ENCODE data around the gene ISLR. TPM values are rescaled to one million over a fixed set of nuclear protein-coding genes. Genes with fewer than 3 reads are reported as not detected.

Gene ISLR
- total RNA-seq, 1 experiment from 2014 or later = 0.12 TPM

DNA sequence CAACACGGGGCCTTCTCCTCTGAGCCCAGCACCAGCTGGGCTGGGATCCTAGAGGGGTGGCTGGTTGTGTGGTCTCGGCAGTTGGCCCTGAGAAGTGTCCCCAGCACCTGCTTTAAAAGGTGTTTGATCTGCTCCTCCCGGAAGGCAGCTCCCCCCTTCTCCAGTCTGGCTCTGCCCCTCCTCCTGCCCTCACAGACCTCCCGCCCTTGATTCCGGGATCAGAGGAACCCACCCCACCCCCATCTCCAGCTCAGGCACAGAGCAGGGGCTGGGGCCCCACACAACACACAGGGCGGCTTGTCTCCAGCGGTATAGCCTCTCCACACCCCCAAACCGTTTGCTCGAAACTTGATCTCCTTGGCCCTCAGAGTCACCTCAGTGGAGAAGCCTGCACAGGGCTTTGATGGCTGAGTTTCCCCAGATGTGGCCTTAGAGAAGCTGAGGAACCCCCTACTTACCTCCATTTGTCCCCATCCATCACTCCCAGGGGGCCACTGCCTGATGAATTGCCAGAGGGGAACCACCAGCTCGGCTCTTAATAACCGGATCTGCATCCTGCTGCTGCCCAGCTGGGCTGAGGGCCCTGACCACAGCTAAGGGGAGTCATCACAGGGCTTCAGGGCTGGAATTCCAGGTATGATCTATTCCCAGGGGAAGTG lies 35.5 kb downstream of the ISLR start:
- no peak for ATAC-seq
- Histone ChIP-seq H2AFZ (ENCODE audit: low read depth, low read length, poor library complexity, severe bottlenecking) (no peak overlapping the region), H3K9me3 (ENCODE audit: control insufficient read depth in 1 of 2, insufficient read depth in 1 of 2, low read depth in 1 of 2, low read length in 2 of 2) (no peaks in the 10 kb centered on the region), H3K4me1 (ENCODE audit: control insufficient read depth in 1 of 2, insufficient read depth in 2 of 2, low read length in 2 of 2) (peaks cover 6 to 15% of the 10 kb centered on the region in 2 experiments; a peak in 3 of 4 replicates), H3K4me2 (ENCODE audit: low read length) (peak overlapping the region; percentile 7; the same call in 1 of the 2 replicates), H3K27ac (ENCODE audit: low read depth, low read length) (no peak overlapping the region), H3K27me3 (ENCODE audit: insufficient read depth, low read length) (peaks cover 6% of the 10 kb centered on the region; the same call in 1 of the 2 replicates), H4K20me1 (ENCODE audit: insufficient read depth) (no peaks in the 10 kb centered on the region), H3K36me3 (ENCODE audit: control insufficient read depth in 1 of 2, insufficient read depth in 2 of 2, low read length in 2 of 2) (no peaks in the 10 kb centered on the region), H3K4me3 (replicated peaks in 1 of 2; ENCODE audit: low read depth in 1 of 2, low read length in 2 of 2) (no peak overlapping the region), H3K79me2 (ENCODE audit: insufficient read depth, low read length) (no peaks in the 10 kb centered on the region), H3K9me2 (ENCODE audit: insufficient read depth) (no peaks in the 10 kb centered on the region), H3K9ac (ENCODE audit: low read length) (no peak overlapping the region)
- no peak for DNase-seq (ENCODE audit: low read depth, low spot score)
- TF ChIP-seq YY1 (IDR thresholded peaks at IDR 0.05; ENCODE audit: extremely low read depth, insufficient replicate concordance, low read depth, low read length) (no peak), TCF7L2 (IDR thresholded peaks at IDR 0.05; ENCODE audit: borderline replicate concordance, extremely low read depth, insufficient read depth, insufficient read length) (peak; percentile 48)
- ChIA-PET POLR2A (no interaction called here), RAD21 (ENCODE audit: low non-redundant PET in 1 of 2, low total read pairs in 2 of 2, uncharacterized antibody in 2 of 2, unreplicated experiment in 2 of 2) (no interaction called here), CTCF (no interaction called here)
- intact Hi-C loops (cut with micrococcal nuclease) = no loop called here
- BruUV-seq (replicated peaks) = no TSS peak

DNA sequence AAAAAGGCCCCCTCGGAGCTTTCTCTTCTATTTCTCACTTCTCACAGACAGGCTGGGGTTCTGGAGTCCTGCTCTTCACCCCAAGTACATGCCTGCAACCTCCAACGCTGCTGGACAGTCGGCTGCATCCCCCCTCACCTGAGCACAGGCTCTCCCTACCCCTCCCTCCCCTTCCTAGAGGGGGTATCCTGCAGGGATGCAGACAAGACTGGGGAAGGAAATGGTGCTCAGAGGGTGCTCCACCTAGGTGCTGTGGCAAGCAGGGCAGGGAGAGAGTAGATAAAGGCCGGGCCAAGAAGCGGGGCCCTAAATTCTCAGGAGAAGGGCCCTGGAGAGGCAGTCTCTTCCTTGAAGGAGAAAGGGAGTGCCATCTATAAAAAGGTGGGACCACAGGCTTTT lies 36.0 kb downstream of the ISLR start:
- Histone ChIP-seq H3K4me1 (ENCODE audit: control insufficient read depth in 1 of 2, insufficient read depth in 2 of 2, low read length in 2 of 2) (peaks cover 6 to 15% of the 10 kb centered on the region in 2 experiments; a peak in 3 of 4 replicates), H3K27ac (ENCODE audit: low read depth, low read length) (no peak overlapping the region), H3K9me2 (ENCODE audit: insufficient read depth) (no peaks in the 10 kb centered on the region), H3K36me3 (ENCODE audit: control insufficient read depth in 1 of 2, insufficient read depth in 2 of 2, low read length in 2 of 2) (no peaks in the 10 kb centered on the region), H3K4me2 (ENCODE audit: low read length) (no peak overlapping the region), H3K4me3 (replicated peaks in 1 of 2; ENCODE audit: low read depth in 1 of 2, low read length in 2 of 2) (no peak overlapping the region), H3K9me3 (ENCODE audit: control insufficient read depth in 1 of 2, insufficient read depth in 1 of 2, low read depth in 1 of 2, low read length in 2 of 2) (no peaks in the 10 kb centered on the region), H3K27me3 (ENCODE audit: insufficient read depth, low read length) (peaks cover 5% of the 10 kb centered on the region; the same call in 1 of the 2 replicates), H3K9ac (ENCODE audit: low read length) (no peak overlapping the region), H4K20me1 (ENCODE audit: insufficient read depth) (no peaks in the 10 kb centered on the region), H2AFZ (ENCODE audit: low read depth, low read length, poor library complexity, severe bottlenecking) (no peak overlapping the region), H3K79me2 (ENCODE audit: insufficient read depth, low read length) (no peaks in the 10 kb centered on the region)
- ATAC-seq (0 out of 2 replicates have a peak, but pooled peaks have one; percentile 45), DNase-seq (ENCODE audit: low read depth, low spot score) (no peak)
- ChIA-PET RAD21 (ENCODE audit: low non-redundant PET in 1 of 2, low total read pairs in 2 of 2, uncharacterized antibody in 2 of 2, unreplicated experiment in 2 of 2) (no interaction called here), POLR2A (no interaction called here), CTCF (no interaction called here)
- BruUV-seq (replicated peaks) = no TSS peak
- intact Hi-C loops (cut with micrococcal nuclease) = no loop called here
- TF ChIP-seq YY1 (IDR thresholded peaks at IDR 0.05; ENCODE audit: extremely low read depth, insufficient replicate concordance, low read depth, low read length) (no peak), SRF (IDR thresholded peaks at IDR 0.05; ENCODE audit: low read depth) (no peak), FOSL1 (IDR thresholded peaks at IDR 0.05; ENCODE audit: low read depth) (no peak), EGR1 (IDR thresholded peaks at IDR 0.05; ENCODE audit: low read depth) (no peak), SIN3A (IDR thresholded peaks at IDR 0.05; ENCODE audit: low read depth) (no peak), SP1 (IDR thresholded peaks at IDR 0.05; ENCODE audit: low read depth) (no peak), POLR2AphosphoS5 (IDR thresholded peaks at IDR 0.05; ENCODE audit: low read depth, low read length) (no peak), ZNF274 (IDR thresholded peaks at IDR 0.05; ENCODE audit: low read depth, low read length) (no peak), ELF1 (IDR thresholded peaks at IDR 0.05; ENCODE audit: borderline replicate concordance, low read depth) (no peak), RAD21 (IDR thresholded peaks at IDR 0.05; ENCODE audit: low read depth) (no peak)
- TF ChIP-seq, protein P1, sequence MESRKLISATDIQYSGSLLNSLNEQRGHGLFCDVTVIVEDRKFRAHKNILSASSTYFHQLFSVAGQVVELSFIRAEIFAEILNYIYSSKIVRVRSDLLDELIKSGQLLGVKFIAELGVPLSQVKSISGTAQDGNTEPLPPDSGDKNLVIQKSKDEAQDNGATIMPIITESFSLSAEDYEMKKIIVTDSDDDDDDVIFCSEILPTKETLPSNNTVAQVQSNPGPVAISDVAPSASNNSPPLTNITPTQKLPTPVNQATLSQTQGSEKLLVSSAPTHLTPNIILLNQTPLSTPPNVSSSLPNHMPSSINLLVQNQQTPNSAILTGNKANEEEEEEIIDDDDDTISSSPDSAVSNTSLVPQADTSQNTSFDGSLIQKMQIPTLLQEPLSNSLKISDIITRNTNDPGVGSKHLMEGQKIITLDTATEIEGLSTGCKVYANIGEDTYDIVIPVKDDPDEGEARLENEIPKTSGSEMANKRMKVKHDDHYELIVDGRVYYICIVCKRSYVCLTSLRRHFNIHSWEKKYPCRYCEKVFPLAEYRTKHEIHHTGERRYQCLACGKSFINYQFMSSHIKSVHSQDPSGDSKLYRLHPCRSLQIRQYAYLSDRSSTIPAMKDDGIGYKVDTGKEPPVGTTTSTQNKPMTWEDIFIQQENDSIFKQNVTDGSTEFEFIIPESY (IDR thresholded peaks at IDR 0.05; ENCODE audit: extremely low read depth, insufficient replicate concordance, low read length) = no peak

All from HCT116 (cell line).